Activated T-cell treated with anti-CD3 and anti-CD28 coated beads for 24 hours (primary cell): Measurements from ENCODE around the gene PDSS2.
"Not testable (repeated sequence)": the region's sequence is repeated elsewhere in the genome, so short reads cannot be mapped to it uniquely, and the experiment has no call there.

ENCODE experiments used
- DNase-seq: peaks from one replicate; pipeline ENCODE4 v3.0.0-alpha.2; 2020; ENCODE audit warnings: low read depth

PDSS2 gene

DNA sequence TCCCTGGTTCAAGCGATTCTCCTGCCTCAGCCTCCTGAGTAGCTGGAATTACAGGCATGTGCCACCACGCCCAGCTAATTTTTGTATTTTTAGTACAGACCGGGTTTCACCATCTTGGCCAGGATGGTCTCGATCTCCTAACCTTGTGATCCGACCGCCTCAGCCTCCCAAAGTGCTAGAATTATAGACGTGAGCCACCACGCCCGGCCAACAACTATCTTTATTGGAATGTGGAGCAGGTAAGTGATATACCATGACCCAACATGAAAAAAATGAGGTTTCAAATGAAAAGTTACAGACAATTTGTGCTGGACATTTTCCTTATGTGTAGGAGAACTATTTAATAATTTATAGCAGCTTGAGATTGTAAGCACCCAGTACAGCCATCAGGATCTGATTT, 340.8 kb downstream of the PDSS2 start:
- not testable (repeated sequence) for DNase-seq

DNA sequence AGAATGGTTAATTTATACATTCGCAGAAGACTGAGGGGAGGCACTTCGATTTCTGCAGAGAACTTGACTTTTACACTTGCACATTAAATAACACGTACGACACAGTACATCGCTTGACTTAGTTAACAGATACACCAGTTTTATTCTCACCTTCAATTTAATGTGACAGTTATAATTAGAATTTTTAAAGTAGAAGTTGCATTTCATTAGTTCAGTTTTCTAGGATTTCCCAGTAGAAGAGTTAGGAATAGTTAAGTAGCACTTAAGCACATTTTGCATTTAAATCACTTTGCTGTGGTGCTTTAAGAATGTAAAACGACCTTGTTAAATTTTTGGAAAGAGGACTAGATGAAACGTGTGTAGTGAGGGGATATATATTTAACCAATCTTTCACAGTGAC, 342.4 kb downstream of the PDSS2 start:
- DNase-seq, result no peak

DNA sequence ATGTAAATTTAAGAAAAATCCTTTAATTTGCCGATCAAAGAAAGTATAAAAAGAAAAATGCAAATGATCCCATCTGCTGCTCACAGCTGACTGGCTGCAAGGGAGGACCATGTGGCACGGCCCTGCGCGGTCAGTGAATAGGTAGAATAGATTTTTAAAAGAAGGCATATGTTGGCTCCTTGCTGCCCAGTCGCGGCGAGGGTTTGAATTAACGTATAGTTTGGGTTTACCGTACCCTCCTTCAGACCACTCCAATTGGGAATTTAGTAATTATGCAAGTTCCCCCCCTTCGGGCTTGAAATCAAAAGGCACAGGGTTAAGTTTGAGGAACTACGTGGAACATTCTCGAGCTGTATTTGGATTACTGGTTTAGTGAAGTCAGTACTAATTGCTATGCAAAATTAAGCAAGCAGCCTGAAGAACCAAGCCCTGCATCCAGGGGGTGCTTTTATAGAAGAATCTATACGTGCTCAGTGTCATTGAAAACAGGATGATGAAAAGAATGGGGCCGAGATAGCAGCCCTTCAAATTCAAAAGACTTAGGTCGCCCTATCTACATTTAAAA, 343.0 kb downstream of the PDSS2 start:
- DNase-seq, result peak; percentile 4

- peak; percentile 4 for DNase-seq
Measured at GRCh38 chr6:107115695-107116327, 343.6 kb downstream of the PDSS2 start.

DNA sequence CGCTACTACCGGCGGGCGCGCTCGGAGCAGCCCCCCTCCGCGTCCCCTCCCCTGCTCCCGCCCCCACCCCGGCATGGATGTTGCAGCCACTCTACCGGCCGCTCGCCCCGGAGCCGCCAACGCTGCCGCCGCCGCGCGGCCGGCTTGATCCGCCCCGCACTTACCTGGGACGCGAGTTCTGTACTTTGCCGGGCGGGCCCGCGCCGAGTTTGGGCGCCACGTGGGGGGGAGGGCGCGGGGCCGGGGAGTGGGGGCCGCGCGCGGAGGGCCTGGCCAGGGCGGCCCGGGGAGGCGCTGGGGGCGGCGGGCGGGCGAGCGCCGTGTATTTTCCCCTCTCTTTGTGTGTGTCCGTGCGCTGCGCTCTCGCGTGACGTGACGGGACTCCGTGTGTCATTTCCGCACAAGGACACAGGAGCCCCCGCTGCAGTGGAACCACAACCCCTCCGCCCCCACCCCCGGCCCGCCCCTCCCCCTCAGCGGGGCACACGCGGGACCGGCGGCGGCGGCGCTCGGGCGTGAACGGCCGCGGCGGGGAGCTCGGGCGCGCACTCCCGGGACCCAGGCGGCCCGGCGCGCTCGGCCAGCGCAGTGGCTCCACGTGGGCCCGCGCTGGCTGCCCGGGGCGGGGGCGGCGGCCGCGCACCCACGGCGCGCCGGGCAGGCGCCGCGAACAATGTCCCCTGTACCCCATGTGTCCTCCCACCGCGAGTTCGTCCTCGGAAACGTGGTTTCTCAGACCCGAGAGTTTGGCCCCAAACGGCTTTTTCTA, 344.3 kb downstream of the PDSS2 start, which contains the start of gene BEND3:
BEND3 (minus strand) TSS at position 590 of the 769 bp plus-strand sequence. CDS start 16,230 bp downstream, outside the sequence.
- peak; percentile 8 for DNase-seq

GRCh38 chr6:107114213-107114925, 345.0 kb downstream of the PDSS2 start:
- peak; percentile 64 for DNase-seq

DNA sequence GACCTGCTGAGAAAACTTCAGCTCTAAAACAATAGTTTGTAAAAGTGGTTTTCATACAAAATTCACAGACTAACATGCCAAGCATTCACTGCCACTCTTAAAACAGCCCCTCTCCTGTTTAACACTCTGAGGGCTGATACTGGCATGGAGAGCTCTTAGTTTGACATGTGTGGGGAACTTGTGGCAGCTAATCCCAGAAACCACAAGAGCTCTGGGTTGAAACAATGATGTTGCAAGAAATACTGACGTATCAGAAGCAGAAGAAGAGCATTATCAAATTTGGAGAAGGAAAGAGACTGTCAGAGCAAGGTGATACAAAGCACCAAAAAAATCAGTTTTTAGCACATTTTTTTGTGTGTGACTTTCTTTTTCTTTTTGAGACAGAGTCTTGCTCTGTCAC, 349.2 kb downstream of the PDSS2 start:
- DNase-seq, result no peak

DNA sequence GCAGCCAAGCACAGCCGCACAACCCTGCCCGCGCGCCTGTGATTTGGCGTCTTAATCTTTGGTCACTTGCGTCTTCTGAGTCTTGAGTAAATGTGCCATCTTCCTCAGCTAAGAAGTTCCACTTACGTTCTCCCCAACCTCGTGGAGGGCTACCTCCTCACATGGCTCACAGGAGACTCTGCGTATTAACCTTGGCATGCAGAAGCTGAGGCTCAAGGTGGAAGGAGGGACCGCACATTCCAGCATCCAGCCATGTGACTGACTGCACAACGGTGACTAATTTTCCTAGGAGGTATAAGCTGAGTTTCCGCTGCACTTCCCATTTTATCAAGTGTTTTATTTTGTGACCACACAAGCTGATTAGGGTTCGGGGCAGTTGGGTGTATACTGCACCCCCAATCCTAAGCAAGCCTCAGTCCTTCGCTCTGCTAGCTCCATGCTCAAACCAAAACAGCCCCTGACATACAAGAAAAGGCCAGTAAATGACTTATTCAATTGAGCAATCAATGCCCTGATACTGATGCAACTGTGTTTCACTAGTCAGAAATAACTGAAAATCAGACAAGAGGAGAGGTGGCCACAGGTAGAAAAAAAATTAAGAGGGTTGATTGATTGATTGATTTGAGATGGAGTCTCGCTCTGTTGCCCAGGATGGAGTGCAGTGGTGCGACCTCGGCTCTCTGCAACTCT, 351.0 kb downstream of the PDSS2 start:
- no peak for DNase-seq

DNA sequence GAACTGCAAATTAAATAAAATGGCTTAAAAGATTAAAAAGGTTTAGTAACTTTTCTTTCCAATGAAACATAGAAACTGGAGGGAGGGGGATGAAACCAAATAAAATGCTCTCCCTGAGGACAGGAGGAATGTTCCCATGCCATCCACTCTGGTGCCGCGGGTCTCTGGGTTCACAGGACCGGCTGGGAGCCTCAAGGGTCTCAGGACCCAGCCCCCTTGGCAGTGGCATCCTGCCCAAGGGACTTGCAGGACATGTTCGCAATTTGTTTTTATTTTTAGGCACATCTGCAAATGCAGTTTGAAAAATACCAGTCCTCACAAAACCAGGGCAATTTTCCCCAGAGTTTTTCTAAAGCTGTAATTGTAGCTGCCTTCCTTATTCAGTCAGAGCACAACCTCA, 351.6 kb downstream of the PDSS2 start:
- no peak for DNase-seq

- DNase-seq, result no peak
Measured at GRCh38 chr6:107106165-107106564, 353.2 kb downstream of the PDSS2 start.

GRCh38 chr6:107105511-107106116, 353.8 kb downstream of the PDSS2 start:
- DNase-seq, result no peak

DNA sequence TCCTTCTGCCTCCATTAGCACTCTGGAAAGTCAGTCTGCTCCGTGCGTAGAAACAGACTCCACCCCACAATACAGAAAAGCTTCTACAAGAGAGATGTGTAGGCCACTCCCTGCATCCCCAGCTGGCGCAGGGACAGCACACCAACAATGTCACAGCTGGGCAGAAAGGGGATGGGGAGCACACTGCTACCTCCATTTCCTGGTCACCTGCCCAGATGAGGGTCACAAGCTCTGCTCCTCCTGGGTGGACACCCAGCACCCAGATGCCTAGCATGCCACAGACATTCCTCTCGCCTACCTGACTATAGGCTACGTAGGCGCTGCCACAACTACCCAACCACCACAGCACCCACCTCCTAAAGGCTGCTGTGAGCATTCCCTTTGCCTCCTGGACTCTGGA, 356.3 kb downstream of the PDSS2 start:
- no peak for DNase-seq
